GM19043 (cell line): ENCODE measurements around the gene CGB2.
"Not testable (repeated sequence)": the region's sequence is repeated elsewhere in the genome, so short reads cannot be mapped to it uniquely, and the experiment has no call there.

Experiments used
- ATAC-seq: cut with Tn5 transposase; IDR thresholded peaks from one replicate; pipeline ENCODE4 v1.9.1; 2021; ENCODE audit warnings: low read depth; ENCODE audit not compliant: unreplicated experiment

The CGB2 gene

DNA sequence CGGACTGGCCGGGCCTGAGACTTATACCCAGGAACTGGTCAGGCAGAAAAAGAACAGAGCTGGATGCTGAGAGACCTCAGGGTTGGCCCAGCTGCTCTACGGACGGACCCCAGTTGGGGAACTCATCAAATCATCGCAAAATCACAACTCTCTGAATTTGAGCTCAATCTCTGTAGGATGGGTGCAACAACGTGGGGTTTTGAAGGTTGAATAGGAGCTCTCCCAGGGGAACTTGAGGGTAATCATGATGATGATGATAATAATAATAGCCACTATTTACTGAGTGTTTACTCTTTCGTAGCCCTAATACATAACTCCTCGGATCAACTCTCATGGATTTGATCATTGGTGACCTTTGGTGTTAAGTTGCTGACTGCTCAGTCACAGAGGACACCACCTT, 1.4 kb upstream of the CGB2 start:
- ATAC-seq = not testable (repeated sequence)

DNA sequence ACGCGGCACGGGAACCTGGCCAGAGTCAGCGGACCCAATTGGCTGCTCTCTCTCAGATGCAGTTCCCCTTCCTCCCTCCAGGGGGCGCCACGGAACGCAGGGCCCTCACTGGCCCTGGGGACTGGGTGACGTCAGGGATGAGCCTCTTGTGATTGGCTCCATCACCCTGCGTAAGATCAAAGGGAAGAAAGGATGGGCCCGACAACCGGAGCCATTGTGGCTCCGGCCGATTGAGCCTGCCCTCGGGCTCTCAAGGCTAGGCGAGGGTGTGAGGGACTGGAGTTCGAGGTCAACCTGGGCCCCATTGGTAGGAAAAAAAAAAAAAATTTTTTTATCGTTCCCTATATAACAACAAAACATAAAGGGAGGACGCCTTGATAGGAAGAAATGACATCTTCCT, 5.1 kb downstream of the CGB2 start, which contains the start of gene CGB1:
TSS of gene CGB1 (minus strand) at position 81 of the 400 bp plus-strand sequence. CDS start 184 bp downstream, outside the sequence.
- not testable (repeated sequence) for ATAC-seq

DNA sequence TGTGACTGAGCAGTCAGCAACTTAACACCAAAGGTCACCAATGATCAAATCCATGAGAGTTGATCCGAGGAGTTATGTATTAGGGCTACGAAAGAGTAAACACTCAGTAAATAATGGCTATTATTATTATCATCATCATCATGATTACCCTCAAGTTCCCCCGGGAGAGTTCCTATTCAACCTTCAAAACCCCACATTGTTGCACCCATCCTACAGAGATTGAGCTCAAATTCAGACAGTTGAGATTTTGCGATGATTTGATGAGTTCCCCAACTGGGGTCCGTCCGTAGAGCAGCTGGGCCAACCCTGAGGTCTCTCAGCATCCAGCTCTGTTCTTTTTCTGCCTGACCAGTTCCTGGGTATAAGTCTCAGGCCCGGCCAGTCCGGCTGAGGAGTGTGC, 6.4 kb downstream of the CGB2 start:
- ATAC-seq = not testable (repeated sequence)

DNA sequence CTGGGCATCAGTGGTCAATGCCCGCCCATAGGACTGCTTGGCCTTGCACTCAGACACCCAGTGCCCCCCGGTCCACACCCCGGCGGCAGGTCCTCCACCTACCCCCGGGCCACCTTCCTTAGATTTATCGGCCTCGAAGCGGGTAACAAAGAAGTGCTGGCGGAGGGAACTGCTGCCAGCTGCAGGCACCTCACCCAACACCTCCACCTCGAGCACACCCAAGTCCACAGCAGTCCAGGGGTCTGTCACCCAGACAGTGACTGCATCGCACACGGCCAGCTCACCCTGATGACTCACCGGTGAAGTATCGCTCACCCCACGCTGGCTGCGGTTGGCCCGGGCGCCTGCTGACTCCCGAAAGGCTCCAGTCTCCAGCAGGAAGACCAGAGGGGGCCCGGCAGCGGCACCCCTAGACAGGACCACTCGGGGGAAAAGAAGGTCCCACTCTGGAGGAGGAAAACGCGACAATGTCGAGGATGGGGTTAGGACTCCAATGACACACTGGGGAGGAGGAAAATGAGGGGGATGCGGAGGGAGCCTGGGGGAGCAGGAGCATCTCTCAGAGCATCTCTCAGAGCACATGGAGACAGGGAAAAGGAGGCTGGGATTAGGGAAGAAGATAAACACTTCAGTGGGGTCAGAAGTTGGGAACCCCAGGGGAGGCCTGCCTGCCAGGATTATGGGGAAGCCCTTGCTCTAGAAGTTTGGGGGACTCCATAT, 7.0 kb downstream of the CGB2 start:
- not testable (repeated sequence) for ATAC-seq

DNA sequence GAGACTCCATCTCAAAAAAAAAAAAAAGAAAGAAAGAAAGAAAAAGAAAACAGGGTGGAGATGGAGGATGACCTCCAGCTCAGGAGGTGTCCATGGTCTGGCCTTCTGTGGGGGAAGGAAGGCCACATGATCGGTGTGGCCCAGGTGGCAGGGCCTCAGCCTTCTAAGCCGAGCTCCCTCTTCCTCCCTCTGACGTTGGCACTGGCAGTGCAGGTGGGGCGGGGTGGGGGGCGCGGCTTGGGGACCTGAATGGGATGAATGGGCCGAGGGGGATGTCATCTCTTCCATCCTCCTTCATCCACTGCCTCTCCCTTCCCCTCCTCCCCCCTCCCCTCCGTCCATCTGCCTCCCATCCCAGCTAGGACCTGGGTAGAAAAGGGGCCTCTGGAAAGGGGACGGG, 8.0 kb downstream of the CGB2 start:
- ATAC-seq = not testable (repeated sequence)

DNA sequence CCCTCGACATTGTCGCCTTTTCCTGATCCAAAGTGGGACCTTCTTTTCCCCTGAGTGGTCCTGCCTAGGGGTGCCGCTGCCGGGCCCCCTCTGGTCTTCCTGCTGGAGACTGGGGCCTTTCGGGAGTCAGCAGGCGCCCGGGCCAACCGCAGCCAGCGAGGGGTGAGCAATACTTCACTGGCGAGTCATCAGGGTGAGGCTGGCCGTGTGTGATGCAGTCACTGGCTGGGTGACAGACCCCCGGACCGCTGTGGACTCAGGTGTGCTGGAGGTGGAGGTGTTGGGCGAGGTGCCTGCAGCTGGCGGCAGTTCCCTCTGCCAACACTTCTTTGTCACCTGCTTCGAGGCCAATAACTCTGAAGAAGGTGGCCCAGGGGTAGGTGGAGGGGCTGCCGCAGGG, 10.5 kb downstream of the CGB2 start:
- ATAC-seq = no peak

DNA sequence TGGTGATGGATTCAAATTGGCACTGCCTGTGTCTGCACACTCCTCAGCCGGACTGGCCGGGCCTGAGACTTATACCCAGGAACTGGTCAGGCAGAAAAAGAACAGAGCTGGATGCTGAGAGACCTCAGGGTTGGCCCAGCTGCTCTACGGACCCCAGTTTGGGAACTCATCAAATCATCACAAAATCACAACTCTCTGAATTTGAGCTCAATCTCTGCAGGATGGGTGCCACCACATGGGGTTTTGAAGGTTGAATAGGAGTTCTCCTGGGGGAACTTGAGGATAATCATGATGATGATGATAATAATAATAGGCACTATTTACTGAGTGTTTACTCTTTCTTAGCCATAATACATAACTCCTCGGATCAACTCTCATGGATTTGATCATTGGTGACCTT, 11.0 kb downstream of the CGB2 start:
- not testable (repeated sequence) for ATAC-seq

DNA sequence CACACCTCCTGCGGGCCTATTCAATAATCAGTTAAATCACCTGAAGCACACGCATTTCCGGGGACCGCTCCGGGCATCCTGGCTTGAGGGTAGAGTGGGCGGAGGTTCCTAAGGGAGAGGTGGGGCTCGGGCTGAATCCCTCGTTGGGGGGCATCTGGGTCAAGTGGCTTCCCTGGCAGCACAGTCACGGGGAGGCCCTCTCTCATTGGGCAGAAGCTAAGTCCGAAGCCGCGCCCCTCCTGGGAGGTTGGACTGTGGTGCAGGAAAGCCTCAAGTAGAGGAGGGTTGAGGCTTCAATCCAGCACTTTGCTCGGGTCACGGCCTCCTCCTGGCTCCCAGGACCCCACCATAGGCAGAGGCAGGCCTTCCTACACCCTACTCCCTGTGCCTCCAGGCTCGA, 11.9 kb downstream of the CGB2 start, which contains the start of gene CGB5:
TSS of gene CGB5 (plus strand) at position 301 of the 400 bp plus-strand sequence. CDS start 362 bp downstream, outside the sequence.
- ATAC-seq = not testable (repeated sequence)

DNA sequence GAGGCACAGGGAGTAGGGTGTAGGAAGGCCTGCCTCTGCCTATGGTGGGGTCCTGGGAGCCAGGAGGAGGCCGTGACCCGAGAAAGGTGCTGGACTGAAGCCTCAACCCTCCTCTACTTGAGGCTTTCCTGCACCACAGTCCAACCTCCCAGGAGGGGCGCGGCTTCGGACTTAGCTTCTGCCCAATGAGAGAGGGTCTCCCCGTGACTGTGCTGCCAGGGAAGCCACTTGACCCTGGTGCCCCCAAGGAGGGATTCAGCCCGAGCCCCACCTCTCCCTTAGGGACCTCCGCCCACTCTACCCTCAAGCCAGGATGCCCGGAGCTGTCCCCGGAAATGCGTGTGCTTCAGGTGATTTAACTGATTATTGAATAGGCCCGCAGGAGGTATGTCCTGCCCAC, 17.3 kb downstream of the CGB2 start, which contains the start of gene CGB8:
TSS of gene CGB8 (minus strand) at position 101 of the 400 bp plus-strand sequence. CDS start 372 bp downstream, outside the sequence.
- ATAC-seq = not testable (repeated sequence)

DNA sequence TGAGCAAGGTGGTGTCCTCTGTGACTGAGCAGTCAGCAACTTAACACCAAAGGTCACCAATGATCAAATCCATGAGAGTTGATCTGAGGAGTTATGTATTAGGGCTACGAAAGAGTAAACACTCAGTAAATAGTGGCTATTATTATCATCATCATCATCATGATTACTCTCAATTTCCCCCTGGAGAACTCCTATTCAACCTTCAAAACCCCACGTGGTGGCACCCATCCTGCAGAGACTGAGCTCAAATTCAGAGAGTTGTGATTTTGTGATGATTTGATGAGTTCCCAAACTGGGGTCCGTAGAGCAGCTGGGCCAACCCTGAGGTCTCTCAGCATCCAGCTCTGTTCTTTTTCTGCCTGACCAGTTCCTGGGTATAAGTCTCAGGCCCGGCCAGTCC, 18.1 kb downstream of the CGB2 start:
- ATAC-seq = not testable (repeated sequence)

DNA sequence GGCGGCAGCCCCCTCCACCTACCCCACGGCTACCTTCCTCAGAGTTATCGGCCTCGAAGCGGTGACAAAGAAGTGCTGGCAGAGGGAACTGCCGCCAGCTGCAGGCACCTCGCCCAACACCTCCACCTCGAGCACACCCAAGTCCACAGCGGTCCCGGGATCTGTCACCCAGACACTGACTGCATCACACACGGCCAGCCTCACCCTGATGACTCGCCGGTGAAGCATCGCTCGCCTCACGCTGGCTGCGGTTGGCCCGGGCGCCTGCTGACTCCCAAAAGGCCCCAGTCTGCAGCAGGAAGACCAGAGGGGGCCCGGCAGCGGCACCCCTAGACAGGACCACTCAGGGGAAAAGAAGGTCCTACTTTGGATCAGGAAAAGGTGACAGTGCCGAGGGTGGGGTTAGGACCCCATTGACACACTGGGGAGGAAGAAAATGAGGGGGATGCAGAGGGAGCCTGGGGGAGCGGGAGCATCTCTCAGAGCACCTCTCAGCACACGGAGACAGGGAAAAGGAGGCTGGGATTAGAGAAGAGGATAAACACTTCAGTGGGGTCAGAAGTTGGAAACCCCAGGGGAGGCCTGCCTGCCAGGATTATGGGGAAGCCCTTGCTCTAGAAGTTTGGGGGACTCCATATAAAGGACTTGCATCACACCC, 18.8 kb downstream of the CGB2 start:
- not testable (repeated sequence) for ATAC-seq

DNA sequence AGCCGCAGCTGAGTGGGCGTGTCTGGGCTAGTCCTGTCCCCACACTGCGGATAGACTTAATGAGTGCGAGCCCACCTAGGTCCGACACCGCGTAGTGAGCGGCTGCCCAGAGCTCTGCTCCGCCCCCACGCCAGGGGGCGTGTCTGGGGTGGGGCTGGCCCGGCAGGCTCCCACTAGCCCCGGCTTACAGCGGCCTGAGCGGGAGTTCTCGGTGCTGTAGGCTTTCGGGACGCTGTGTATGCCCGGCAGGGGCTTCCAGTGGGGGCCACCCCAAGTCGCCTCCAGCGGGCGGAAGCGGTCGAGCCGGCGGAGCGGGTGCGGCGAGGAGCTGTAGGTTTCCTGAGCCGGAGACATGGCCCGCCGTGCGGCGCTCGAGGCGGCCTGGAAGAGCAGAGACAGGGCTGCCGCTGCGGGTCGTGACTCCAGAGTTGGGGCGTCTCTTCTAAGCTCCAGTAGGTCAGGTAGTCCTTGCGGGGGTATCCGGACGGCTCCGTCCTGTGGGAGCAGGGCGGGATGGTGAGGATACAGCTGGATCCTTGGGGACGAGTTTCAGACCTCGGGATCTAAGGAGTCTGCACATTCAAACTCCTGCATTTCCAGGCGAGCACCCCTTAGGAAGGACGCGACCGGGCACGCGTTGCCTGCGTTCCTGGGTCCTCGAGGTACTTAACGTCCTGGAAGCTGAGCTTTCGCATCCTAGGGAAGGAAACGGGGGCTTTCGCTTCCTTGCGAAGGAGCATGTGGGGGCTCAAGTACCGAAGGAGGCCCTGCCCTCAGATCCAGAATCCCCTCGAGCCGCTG, 24.6 kb downstream of the CGB2 start:
- no peak for ATAC-seq

DNA sequence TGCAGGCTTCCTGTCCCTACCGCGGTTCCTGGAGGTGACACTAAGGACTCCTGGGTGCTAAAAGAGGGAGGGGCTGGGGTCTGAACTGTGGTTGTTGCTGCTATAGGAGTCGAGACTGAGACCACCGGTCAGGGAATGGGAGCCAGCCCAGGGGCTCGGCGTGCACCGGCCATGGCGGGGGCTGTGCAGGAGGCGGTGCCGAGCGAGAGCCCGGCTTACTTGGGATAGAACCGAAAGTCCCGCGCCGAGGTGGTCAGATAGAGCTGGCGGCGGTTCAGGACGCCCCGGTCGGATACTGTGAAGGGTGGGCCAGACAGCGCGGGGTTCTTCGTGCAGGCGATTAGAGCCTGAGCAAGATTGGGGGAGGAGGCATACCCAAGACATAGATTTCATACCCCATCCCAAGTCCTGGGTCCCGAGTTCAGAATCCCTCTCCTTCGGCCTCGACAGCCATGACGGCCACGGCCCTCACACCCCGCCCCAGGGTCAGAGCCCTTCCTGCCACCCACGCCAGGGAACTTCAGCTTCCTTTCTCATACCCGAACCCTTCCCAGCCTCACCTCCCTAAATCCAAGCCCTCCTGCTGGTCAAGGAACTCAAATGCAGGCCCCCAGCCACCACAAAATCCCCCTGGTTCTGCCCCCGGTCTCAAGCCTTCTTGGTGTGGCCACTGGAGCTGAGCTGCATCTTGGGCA, 25.4 kb downstream of the CGB2 start:
- not testable (repeated sequence) for ATAC-seq

DNA sequence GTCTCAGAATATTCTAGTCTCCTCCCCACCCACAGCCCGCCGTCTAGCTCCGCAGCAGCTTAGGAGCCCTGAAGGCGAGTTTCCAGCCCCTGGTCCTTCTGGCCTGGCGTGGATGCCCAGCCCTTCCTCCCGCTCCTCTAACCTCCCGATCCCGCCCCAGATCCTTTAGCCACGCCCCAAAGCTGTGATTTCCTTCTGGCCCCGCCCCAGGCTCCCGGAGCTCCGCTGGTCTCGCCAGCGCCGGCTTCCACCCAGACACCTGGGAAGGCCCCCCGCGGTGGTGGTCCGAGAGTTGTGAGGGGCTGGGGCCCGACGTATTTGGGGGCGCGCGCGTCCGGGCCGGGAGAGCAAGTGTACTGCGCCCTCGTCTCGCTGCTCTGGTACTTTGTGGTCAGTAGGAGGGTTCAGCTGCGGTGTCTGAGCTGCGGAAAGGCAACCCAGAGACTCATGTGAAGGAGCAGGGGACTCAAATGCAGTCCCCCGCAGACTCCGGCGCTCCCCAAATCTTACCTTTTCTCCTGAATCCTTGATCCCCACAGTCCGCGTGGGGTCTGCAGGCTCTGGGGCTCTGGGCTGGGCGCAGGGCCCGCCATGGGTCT, 26.0 kb downstream of the CGB2 start, which contains the start of gene CGB7:
TSS of gene CGB7 (minus strand) at position 114 of the 599 bp plus-strand sequence. CDS start 2,374 bp downstream, outside the sequence.
- no peak for ATAC-seq

DNA sequence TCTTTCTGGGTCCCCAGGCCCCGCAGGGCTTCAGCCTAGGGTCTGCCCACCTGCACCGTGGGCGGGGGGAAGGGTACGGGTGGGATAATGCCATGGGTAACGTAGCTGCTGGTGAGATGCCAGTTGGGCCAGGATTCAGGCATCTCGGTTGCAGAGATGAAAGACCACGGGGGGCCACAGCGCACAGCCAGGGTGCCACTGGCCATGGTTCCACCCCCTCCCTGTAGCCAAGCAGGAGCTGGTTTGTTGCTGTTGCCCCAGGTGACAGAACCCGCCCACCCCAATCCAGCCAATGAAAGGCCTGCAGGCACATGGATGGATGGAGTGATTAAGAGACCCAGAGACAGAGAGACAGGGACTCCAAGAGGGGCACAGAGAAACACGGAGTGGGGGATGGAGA, 26.9 kb downstream of the CGB2 start:
- no peak for ATAC-seq

DNA sequence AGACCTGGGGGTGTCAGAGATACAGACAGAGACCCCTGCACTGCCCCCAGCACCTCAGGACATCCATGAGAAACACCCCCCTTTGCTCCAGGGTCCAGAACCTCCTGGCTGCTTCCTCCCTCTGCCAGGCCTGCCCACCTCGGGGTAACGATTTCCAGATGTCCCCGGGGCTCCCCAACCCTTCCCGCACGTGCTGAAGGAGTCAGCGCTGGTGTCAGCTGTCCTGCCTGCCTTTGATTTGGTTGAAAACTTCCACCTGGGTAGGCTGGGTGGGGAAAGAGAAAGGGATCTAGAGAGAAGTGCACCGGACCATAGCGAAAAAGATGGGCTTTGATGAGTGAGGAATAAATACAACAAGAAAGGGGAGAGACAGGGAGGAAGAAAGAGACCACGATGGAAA, 27.4 kb downstream of the CGB2 start:
- no peak for ATAC-seq

DNA sequence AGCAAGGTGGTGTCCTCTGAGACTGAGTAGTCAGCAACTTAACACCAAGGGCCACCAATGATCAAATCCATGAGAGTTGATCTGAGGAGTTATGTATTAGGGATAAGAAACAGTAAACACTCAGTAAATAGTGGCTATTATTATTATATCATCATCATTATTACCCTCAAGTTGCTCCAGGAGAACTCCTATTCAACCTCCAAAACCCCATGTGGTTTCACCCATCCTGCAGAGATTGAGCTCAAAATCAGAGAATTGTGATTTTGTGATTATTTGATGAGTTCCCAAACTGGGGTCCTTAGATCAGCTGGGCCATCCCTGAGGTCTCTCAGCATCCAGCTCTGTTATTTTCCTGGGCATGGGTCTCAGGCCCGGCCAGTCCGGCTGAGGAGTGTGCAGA, 29.3 kb downstream of the CGB2 start:
- no peak for ATAC-seq

DNA sequence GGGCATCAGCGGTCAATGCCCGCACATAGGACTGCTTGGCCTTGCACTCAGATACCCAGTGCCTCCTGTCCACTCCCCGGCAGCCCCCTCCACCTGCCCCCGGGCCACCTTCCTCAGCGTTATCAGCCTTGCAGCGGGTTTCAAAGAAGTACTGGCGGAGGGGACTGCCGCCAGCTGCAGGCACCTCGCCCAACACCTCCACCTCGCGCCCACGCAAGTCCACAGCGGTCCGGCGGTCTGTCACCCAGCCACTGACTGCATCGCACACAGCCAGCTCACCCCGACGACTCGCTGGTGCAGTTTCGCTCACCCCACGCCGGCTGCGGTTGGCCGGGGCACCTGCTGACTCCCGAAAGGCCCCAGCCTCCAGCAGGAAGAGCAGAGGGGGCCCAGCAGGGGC, 29.8 kb downstream of the CGB2 start:
- no peak for ATAC-seq

DNA sequence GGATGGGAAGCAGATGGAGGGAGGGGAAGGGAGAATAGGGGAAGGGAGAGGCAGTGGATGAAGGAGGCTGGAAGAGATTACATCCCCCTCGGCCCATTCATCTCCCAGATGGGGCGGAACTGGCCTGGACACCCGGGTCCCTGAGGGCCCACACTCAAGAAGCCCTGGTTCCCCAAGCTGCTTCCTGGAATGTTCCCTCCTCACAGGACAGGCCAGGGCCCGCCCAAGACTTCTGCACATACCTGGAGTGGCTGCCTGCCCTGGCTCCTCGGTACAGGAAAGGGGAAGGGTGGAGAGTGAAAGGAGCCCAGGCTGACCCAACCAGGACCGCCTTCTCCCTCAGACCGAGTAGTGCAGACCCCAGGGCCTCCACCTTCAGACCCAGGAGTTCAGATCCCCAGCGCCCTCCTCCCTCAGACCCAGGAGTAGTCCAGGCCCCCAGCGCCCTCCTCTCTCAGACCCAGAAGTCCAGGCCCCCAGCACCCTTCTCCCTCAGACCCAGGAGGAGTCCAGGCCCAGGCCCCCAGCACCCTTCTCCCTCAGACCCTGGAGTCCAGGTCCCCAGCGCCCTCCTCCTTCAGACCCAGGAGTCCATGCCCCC, 32.4 kb downstream of the CGB2 start:
- ATAC-seq = no peak
